Small intestine (tissue), 16 donors: ENCODE results near the gene BLM. TPM values are rescaled to one million over a fixed set of nuclear protein-coding genes. Genes with fewer than 3 reads are reported as not detected.
A peak's percentile ranks its signal among the peaks of the same experiment; 100 is the strongest.
"Not testable (repeated sequence)": the region's sequence is repeated elsewhere in the genome, so short reads cannot be mapped to it uniquely, and the experiment has no call there.

ENCODE experiments used
- DNase-seq, 2 donors: peaks; one replicate each; pipeline versions ENCODE4 v3.0.0 to v3.0.0-alpha.2; 2013
- FAIRE-seq: peaks from 2 replicates; lab custom pipeline; 2012; peaks lifted over from hg19 to GRCh38; lab: Jason Lieb, UNC
- H3K27ac ChIP-seq, 3 donors: one replicate each; pipeline ENCODE4 v1.5.1; 2013; ENCODE audit warnings: low read length in 2 of 3, mild to moderate bottlenecking in 2 of 3, control low read depth in 1 of 3, inconsistent platforms in 1 of 3, low read depth in 1 of 3, moderate library complexity in 1 of 3
- H3K27me3 ChIP-seq, 3 donors: one replicate each; pipeline ENCODE4 v1.6.1; 2013; ENCODE audit warnings: low read length in 3 of 3, inconsistent platforms in 1 of 3; ENCODE audit not compliant: control insufficient read depth in 3 of 3, insufficient read depth in 3 of 3
- H3K36me3 ChIP-seq, 3 donors: one replicate each; pipeline ENCODE4 v1.6.1; 2013; ENCODE audit warnings: low read length in 3 of 3, inconsistent platforms in 1 of 3, low read depth in 1 of 3, mild to moderate bottlenecking in 1 of 3, moderate library complexity in 1 of 3; ENCODE audit not compliant: control insufficient read depth in 3 of 3, insufficient read depth in 2 of 3
- H3K4me1 ChIP-seq, 3 donors: one replicate each; pipeline ENCODE4 v1.6.1; 2013; ENCODE audit warnings: low read length in 2 of 3, inconsistent platforms in 1 of 3, low read depth in 1 of 3, mild to moderate bottlenecking in 1 of 3, moderate library complexity in 1 of 3; ENCODE audit not compliant: control insufficient read depth in 3 of 3, insufficient read depth in 2 of 3
- H3K4me3 ChIP-seq, 3 donors: one replicate each; pipeline ENCODE4 v1.5.1; 2013; ENCODE audit warnings: low read length in 3 of 3, control low read depth in 1 of 3, inconsistent platforms in 1 of 3, low read depth in 1 of 3, mild to moderate bottlenecking in 1 of 3, moderate library complexity in 1 of 3
- H3K9me3 ChIP-seq, 2 donors: one replicate each; pipeline ENCODE4 v1.6.1; 2013; ENCODE audit warnings: low read depth in 1 of 2, low read length in 1 of 2; ENCODE audit not compliant: control insufficient read depth in 2 of 2, insufficient read depth in 1 of 2
- WGBS, 3 donors: extraction: QIAGEN DNeasy Blood & Tissue Kit; methylation state at CpG; one replicate each; pipeline ENCODE4 v1.1.7; 2013; 5-methylcytosine and 5-hydroxymethylcytosine counted together
- long read RNA-seq, 10 donors: transcript quantifications; one replicate each; lab custom pipeline, GENCODE V29; 2026
- polyA plus RNA-seq, 4 donors: library from polyadenylated mRNA; stranded (reverse) in 3 of 4; unstranded in 1 of 4; fragments of 200-250 nt in 3 of 4; fragments of 120-200 nt in 1 of 4; gene quantifications; one replicate each; pipeline versions ENCODE4 v1.2.1 to v1.2.3, GENCODE V29; 2013
- donor health status: healthy with polysubstance abuse.
- donor health status: control.
- donor health status: control.
- donor health status: Bipolar disorder and iron deficiency.
- donor health status: healthy.

Gene BLM
- polyA plus RNA-seq, result 1 to 10 TPM; 1.6 to 4.8 (median 3.3) TPM
- long read RNA-seq, donor 1, result 0 reads
- long read RNA-seq, donor 2, result 0 reads
- long read RNA-seq, donor 3, result 0 reads
- long read RNA-seq, donor 4, result 0 reads
- long read RNA-seq, donor 5, result 0 reads
- long read RNA-seq, donor 6, result 0 reads
- long read RNA-seq, donor 7, full-length matches to known transcripts, result 1 of 1 reads
- long read RNA-seq, donor 7, partial matches to known transcripts, result 0 of 1 reads
- long read RNA-seq, donor 7, other reads (novel, unspliced or antisense), result 0 of 1 reads
- long read RNA-seq, donor 8, result 0 reads
- long read RNA-seq, donor 9, result 0 reads
- long read RNA-seq, donor 10, result 0 reads

- H3K4me1 ChIP-seq, result peaks cover 0 to 10% (median 0%) of the 10 kb centered on the region in 3 donors
- DNase-seq (peak; percentile 98), FAIRE-seq (no peak)
- H3K9me3 ChIP-seq, result no peaks in the 10 kb centered on the region
- peak within 1 kb of the TSS; percentile 44 to 78 (median 54) for H3K4me3 ChIP-seq
- 0 to 1% (median 0%) methylated on average over 54 to 65 of the region's 65 CpGs for WGBS, 3 donors
- no peaks in the 10 kb centered on the region for H3K27me3 ChIP-seq
- H3K27ac ChIP-seq, result peak within 1 kb of the TSS; percentile 81 to 97 (median 83)
- H3K36me3 ChIP-seq, result no peaks in the 10 kb centered on the region
Measured at GRCh38 chr15:90716976-90717821, at the start of gene BLM. BLM (plus strand) TSS chr15:90717346; CDS start chr15:90747393, 30,047 bp downstream.

- peaks cover 0 to 15% (median 0%) of the 10 kb centered on the region in 3 donors for H3K4me1 ChIP-seq
- not testable (repeated sequence) for H3K27ac ChIP-seq, DNase-seq, H3K4me3 ChIP-seq, H3K36me3 ChIP-seq, H3K27me3 ChIP-seq, H3K9me3 ChIP-seq, FAIRE-seq
- WGBS, 3 donors, result 78 to 84% (median 83%) methylated on average over 7 of the region's 7 CpGs
Measured at GRCh38 chr15:90667755-90668345, 49.3 kb upstream of the BLM start.

GRCh38 chr15:90670631-90671030 lies 46.5 kb upstream of the BLM start:
- not testable (repeated sequence) for H3K36me3 ChIP-seq, H3K4me3 ChIP-seq, H3K27me3 ChIP-seq, H3K27ac ChIP-seq, H3K9me3 ChIP-seq, DNase-seq, FAIRE-seq
- 91 to 96% (median 94%) methylated on average over 8 of the region's 8 CpGs for WGBS, 3 donors
- H3K4me1 ChIP-seq, result peaks cover 0 to 11% (median 0%) of the 10 kb centered on the region in 3 donors

- FAIRE-seq (no peak), DNase-seq (no peak)
- Histone ChIP-seq H3K36me3 (no peaks in the 10 kb centered on the region), H3K9me3 (no peaks in the 10 kb centered on the region), H3K27ac (no peak overlapping the region), H3K27me3 (no peaks in the 10 kb centered on the region), H3K4me3 (no peak overlapping the region), H3K4me1 (peaks cover 0 to 11% (median 0%) of the 10 kb centered on the region in 3 donors)
- WGBS, 3 donors, result 89 to 96% (median 89%) methylated on average over 4 of the region's 4 CpGs
Measured at GRCh38 chr15:90671216-90671615, 45.9 kb upstream of the BLM start.

GRCh38 chr15:90673357-90673756 lies 43.8 kb upstream of the BLM start:
- H3K27ac ChIP-seq, H3K4me1 ChIP-seq, H3K27me3 ChIP-seq, H3K36me3 ChIP-seq, H3K4me3 ChIP-seq, H3K9me3 ChIP-seq, FAIRE-seq, DNase-seq: not testable (repeated sequence)
- WGBS, 3 donors, result 93 to 97% (median 96%) methylated on average over 9 to 10 of the region's 10 CpGs

GRCh38 chr15:90674476-90674875 lies 42.7 kb upstream of the BLM start:
- Histone ChIP-seq H3K9me3 (no peaks in the 10 kb centered on the region), H3K36me3 (no peaks in the 10 kb centered on the region), H3K4me3 (no peak overlapping the region), H3K4me1 (no peaks in the 10 kb centered on the region), H3K27me3 (no peaks in the 10 kb centered on the region), H3K27ac (no peak overlapping the region)
- 84 to 93% (median 86%) methylated on average over 3 of the region's 3 CpGs for WGBS, 3 donors
- FAIRE-seq (no peak), DNase-seq (no peak)

- 88 to 89% (median 89%) methylated on average over 5 of the region's 5 CpGs for WGBS, 3 donors
- Histone ChIP-seq H3K9me3 (no peaks in the 10 kb centered on the region), H3K4me1 (no peaks in the 10 kb centered on the region), H3K27ac (no peak overlapping the region), H3K27me3 (no peaks in the 10 kb centered on the region), H3K36me3 (no peaks in the 10 kb centered on the region), H3K4me3 (no peak overlapping the region)
- DNase-seq (no peak), FAIRE-seq (no peak)
Measured at GRCh38 chr15:90675464-90675863, 41.7 kb upstream of the BLM start.
